Neural progenitor cell (in vitro differentiated cells): Measurements from ENCODE around the gene CADM1.

ENCODE experiments used
- EZH2phosphoT487 ChIP-seq: fragments of 200-600 bp; sonication (generic); IDR thresholded peaks from 2 replicates; pipeline ENCODE4 v1.6.1; 2017; ENCODE audit warnings: antibody characterized with exemption
- TF ChIP-seq, protein P1 (sequence below): fragments of 200-600 bp; sonication (generic); IDR thresholded peaks from 2 replicates; pipeline ENCODE4 v1.5.1; 2017; ENCODE audit warnings: antibody characterized with exemption, mild to moderate bottlenecking

- TF ChIP-seq, protein P1, sequence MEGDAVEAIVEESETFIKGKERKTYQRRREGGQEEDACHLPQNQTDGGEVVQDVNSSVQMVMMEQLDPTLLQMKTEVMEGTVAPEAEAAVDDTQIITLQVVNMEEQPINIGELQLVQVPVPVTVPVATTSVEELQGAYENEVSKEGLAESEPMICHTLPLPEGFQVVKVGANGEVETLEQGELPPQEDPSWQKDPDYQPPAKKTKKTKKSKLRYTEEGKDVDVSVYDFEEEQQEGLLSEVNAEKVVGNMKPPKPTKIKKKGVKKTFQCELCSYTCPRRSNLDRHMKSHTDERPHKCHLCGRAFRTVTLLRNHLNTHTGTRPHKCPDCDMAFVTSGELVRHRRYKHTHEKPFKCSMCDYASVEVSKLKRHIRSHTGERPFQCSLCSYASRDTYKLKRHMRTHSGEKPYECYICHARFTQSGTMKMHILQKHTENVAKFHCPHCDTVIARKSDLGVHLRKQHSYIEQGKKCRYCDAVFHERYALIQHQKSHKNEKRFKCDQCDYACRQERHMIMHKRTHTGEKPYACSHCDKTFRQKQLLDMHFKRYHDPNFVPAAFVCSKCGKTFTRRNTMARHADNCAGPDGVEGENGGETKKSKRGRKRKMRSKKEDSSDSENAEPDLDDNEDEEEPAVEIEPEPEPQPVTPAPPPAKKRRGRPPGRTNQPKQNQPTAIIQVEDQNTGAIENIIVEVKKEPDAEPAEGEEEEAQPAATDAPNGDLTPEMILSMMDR, result no peak
- TF ChIP-seq EZH2phosphoT487, result no peak
Observed at GRCh38 chr11:115348416-115348815, 155.8 kb downstream of the CADM1 start.
